OCI-LY7 (cell line): ENCODE measurements around the gene C2orf81. TPM values are rescaled to one million over a fixed set of nuclear protein-coding genes. Genes with fewer than 3 reads are reported as not detected.

Experiments
- BruUV-seq: library from RNA; stranded (reverse); fragments of 400-500 nt; replicated peaks from 2 replicates; lab custom pipeline; 2021; lab: Mats Ljungman, UMichigan
- CTCF ChIA-PET: fragments of 300-600 bp; sonication (Branson Sonifier 250); formaldehyde crosslinking; loops from one replicate; lab custom pipeline; 2022; ENCODE audit warnings: antibody characterized with exemption; ENCODE audit not compliant: unreplicated experiment; lab: Charles Lee
- POLR2A ChIA-PET: fragments of 300-600 bp; sonication (Branson Sonifier 250); formaldehyde crosslinking; loops from one replicate; lab custom pipeline; 2022; ENCODE audit warnings: antibody characterized with exemption; lab: Charles Lee
- DNase-seq: peaks from one replicate; pipeline ENCODE4 v3.0.0-alpha.2; 2015; ENCODE audit warnings: low spot score
- H2AFZ ChIP-seq: fragments of 200-600 bp; sonication (generic), shearing (Covaris generic); 2 replicates; pipeline ENCODE4 v1.6.1; 2014; ENCODE audit warnings: mild to moderate bottlenecking, antibody characterized with exemption, low read length, moderate library complexity
- H3K27ac ChIP-seq: fragments of 200-600 bp; sonication (generic); 2 replicates; pipeline ENCODE4 v1.5.1; 2014; ENCODE audit warnings: mixed run types, low read depth, mild to moderate bottlenecking, moderate library complexity, low read length, inconsistent platforms; ENCODE audit not compliant: poor library complexity, severe bottlenecking
- H3K36me3 ChIP-seq: fragments of 200-600 bp; sonication (generic); 2 replicates; pipeline ENCODE4 v1.6.1; 2014; ENCODE audit warnings: mild to moderate bottlenecking, antibody characterized with exemption, low read length, moderate library complexity, mixed read lengths; ENCODE audit not compliant: insufficient read depth
- H3K4me1 ChIP-seq: fragments of 200-600 bp; sonication (generic); 2 replicates; pipeline ENCODE4 v1.5.1; 2014; ENCODE audit warnings: mild to moderate bottlenecking, low read length; ENCODE audit not compliant: insufficient read depth, poor library complexity, severe bottlenecking
- H3K4me2 ChIP-seq: fragments of 200-600 bp; sonication (generic); 2 replicates; pipeline ENCODE4 v1.6.1; 2014; ENCODE audit warnings: mild to moderate bottlenecking, low read length
- H3K4me3 ChIP-seq: fragments of 200-600 bp; sonication (generic); 2 replicates; pipeline ENCODE4 v1.5.1; 2014; ENCODE audit warnings: mild to moderate bottlenecking, low read depth, low read length; ENCODE audit not compliant: poor library complexity, severe bottlenecking
- H3K79me2 ChIP-seq: fragments of 200-600 bp; sonication (generic); 2 replicates; pipeline ENCODE4 v1.6.1; 2016; ENCODE audit warnings: low read depth, mild to moderate bottlenecking, low read length, moderate library complexity, mixed read lengths; ENCODE audit not compliant: insufficient read depth
- H3K9me2 ChIP-seq: fragments of 200-600 bp; sonication (generic); 2 replicates; pipeline ENCODE4 v1.6.1; 2016; ENCODE audit warnings: mild to moderate bottlenecking, low read length, mixed read lengths; ENCODE audit not compliant: insufficient read depth
- H3K9me3 ChIP-seq: fragments of 200-600 bp; sonication (generic); 2 replicates; pipeline ENCODE4 v1.6.1; 2014; ENCODE audit warnings: mild to moderate bottlenecking, mixed run types, low read length, mixed read lengths
- H4K20me1 ChIP-seq: fragments of 200-600 bp; sonication (generic); 2 replicates; pipeline ENCODE4 v1.6.1; 2014; ENCODE audit warnings: mild to moderate bottlenecking, antibody characterized with exemption, low read length, moderate library complexity, mixed read lengths; ENCODE audit not compliant: insufficient read depth
- EZH2phosphoT487 ChIP-seq: fragments of 200-600 bp; sonication (generic); IDR thresholded peaks from 2 replicates; pipeline ENCODE4 v1.6.1; 2018; ENCODE audit warnings: low read depth, borderline replicate concordance, mild to moderate bottlenecking, mixed run types, antibody characterized with exemption, low read length, moderate library complexity, mixed read lengths
- intact Hi-C: fragments of 100-400 bp; cut with micrococcal nuclease; formaldehyde crosslinking; loops from one replicate; pipeline ENCODE4 v1.10.0; 2022; ENCODE audit not compliant: unreplicated experiment
- total RNA-seq, 2 experiments: library from RNA; depleted of rRNA in 1 of 2; stranded (reverse); fragments of >200 nt in 1 of 2; shearing (Covaris generic) in 1 of 2; gene quantifications; 2 replicates each; pipeline ENCODE4 v1.2.3, GENCODE V29; 2014 to 2022
- TF ChIP-seq, protein P1 (sequence below): fragments of 200-600 bp; sonication (generic); conservative IDR thresholded peaks from 2 replicates; pipeline ENCODE4 v1.5.1; 2014; ENCODE audit warnings: mild to moderate bottlenecking, antibody characterized with exemption, low read length, moderate library complexity, mixed read lengths

The C2orf81 gene
- total RNA-seq, 2 experiments from 2014 or later = 3.2 to 22.5 TPM

DNA sequence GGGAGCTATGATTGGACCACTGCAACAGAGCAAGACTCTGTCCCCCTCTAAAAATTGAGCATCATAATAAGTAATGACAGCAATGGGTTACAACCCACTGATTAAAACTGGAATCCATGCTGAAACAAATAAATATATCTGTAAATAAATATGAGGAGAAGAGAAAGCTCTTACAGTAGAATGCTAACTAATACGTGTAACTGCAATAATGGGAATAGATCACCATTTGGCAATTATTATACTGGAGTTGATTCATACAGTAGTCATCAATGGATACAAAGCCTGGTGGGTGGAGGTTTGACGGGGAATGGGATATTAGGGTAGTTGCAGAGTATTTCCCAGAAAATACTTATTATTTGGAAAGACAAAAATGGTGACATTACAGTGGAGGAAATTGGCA, 27.4 kb upstream of the C2orf81 start:
- ChIA-PET POLR2A (interaction anchor here (0.7 kb wide), 1 partner anchor 15 kb away, joined by 3 read pairs; no protein-coding TSS in a partner anchor), CTCF (no interaction called here)
- no peaks in the 10 kb centered on the region for H3K36me3 ChIP-seq
- H3K4me1 ChIP-seq = peaks cover 29% of the 10 kb centered on the region
- H3K79me2 ChIP-seq = no peaks in the 10 kb centered on the region
- H3K4me3 ChIP-seq = no peak overlapping the region
- no peaks in the 10 kb centered on the region for H3K9me3 ChIP-seq
- no peaks in the 10 kb centered on the region for H4K20me1 ChIP-seq
- intact Hi-C loops = no loop called here
- H3K9me2 ChIP-seq = no peaks in the 10 kb centered on the region
- no peak overlapping the region for H3K4me2 ChIP-seq
- TF ChIP-seq, protein P1, sequence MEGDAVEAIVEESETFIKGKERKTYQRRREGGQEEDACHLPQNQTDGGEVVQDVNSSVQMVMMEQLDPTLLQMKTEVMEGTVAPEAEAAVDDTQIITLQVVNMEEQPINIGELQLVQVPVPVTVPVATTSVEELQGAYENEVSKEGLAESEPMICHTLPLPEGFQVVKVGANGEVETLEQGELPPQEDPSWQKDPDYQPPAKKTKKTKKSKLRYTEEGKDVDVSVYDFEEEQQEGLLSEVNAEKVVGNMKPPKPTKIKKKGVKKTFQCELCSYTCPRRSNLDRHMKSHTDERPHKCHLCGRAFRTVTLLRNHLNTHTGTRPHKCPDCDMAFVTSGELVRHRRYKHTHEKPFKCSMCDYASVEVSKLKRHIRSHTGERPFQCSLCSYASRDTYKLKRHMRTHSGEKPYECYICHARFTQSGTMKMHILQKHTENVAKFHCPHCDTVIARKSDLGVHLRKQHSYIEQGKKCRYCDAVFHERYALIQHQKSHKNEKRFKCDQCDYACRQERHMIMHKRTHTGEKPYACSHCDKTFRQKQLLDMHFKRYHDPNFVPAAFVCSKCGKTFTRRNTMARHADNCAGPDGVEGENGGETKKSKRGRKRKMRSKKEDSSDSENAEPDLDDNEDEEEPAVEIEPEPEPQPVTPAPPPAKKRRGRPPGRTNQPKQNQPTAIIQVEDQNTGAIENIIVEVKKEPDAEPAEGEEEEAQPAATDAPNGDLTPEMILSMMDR = no peak
- no peak for TF ChIP-seq EZH2phosphoT487
- no peak overlapping the region for H2AFZ ChIP-seq
- no peak overlapping the region for H3K27ac ChIP-seq
- no peak for DNase-seq
- no TSS peak for BruUV-seq

DNA sequence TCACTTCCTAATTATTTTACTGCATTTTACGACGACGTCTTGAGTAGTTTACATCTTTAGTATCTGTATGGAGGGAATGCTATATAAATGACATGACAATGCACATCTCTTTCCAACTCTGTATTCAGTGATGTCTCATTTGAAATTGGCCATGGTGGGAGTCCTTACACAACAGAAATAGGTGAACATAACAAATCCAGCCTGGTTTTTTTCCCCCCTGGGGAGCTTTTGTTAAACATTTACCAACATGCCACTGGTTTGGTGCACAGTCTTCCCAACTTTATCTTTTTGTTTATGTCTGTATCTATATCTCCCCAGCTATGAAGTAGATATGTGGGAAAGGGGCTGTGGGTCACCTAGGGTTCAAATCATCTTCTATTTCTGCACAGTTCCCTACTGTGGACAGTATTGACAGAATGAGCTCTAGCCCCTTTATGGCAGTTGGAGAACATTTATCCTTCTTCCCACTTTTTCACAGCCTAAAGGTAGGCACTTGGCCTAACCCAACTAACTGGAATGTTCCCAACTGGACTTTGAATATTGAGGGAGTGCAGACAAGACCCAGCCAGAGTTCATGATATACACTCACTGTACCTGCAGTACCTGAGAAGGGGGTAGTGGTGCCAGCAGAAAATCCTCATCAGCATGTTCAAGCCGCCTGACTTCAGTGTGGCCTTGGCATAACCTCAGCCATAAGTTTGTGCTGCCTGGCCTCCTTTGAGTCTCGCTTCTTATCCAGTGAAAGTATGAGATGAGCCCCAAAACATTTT, 26.0 kb upstream of the C2orf81 start:
- H3K27ac ChIP-seq = no peak overlapping the region
- BruUV-seq = no TSS peak
- no peaks in the 10 kb centered on the region for H3K79me2 ChIP-seq
- H3K4me2 ChIP-seq = no peak overlapping the region
- no peaks in the 10 kb centered on the region for H3K36me3 ChIP-seq
- no peak overlapping the region for H3K4me3 ChIP-seq
- H2AFZ ChIP-seq = no peak overlapping the region
- ChIA-PET POLR2A (interaction anchor here (0.6 kb wide), 1 partner anchor 12 kb away, joined by 3 read pairs; no protein-coding TSS in a partner anchor), CTCF (no interaction called here)
- DNase-seq = no peak
- H3K9me3 ChIP-seq = no peaks in the 10 kb centered on the region
- no peaks in the 10 kb centered on the region for H3K9me2 ChIP-seq
- peaks cover 17% of the 10 kb centered on the region for H3K4me1 ChIP-seq
- intact Hi-C loops = no loop called here
- no peaks in the 10 kb centered on the region for H4K20me1 ChIP-seq
- no peak for TF ChIP-seq EZH2phosphoT487
- TF ChIP-seq, protein P1 = no peak
